ENCODE measurements around the gene LDLR.

- no peak for TF ChIP-seq CTCF (IDR thresholded peaks at IDR 0.05; ENCODE audit: insufficient read depth, low read depth, low read length)
- no peak for TF ChIP-seq EZH2 (IDR thresholded peaks at IDR 0.05; ENCODE audit: insufficient read depth, low read length)
These were observed 19.7 kb upstream of the LDLR start for GRCh38 chr19:11069561-11069960.

Data from astrocyte (in vitro differentiated cells and primary cell).